ENCODE results near the gene SRGN. TPM values are rescaled to one million over a fixed set of nuclear protein-coding genes. Genes with fewer than 3 reads are reported as not detected.

Gene SRGN
- polyA plus RNA-seq, 3 donors, result 1,724 to 3,407 (median 1,859) TPM

- H3K4me1 ChIP-seq (ENCODE audit: control insufficient read depth in 1 of 2, insufficient read depth in 2 of 2, low read length in 2 of 2), result peaks cover 63 to 80% of the 10 kb centered on the region in 2 donors
- H3K27ac ChIP-seq (ENCODE audit: low read depth in 1 of 2, low read length in 2 of 2), result peak overlapping the region in 1 of 2 donors; percentile 44
- Mint-ChIP-seq H3K36me3 (peaks cover 3 to 4% of the 10 kb centered on the region in 2 donors), H3K4me3 (no peak overlapping the region), H3K4me1 (peaks cover 74% of the 10 kb centered on the region), H3K27ac (peak overlapping the region; percentile 14 to 100 (median 68)), H3K27me3 (ENCODE audit: low read depth in 3 of 3) (peaks cover 0 to 1% (median 0%) of the 10 kb centered on the region in 3 donors), H3K9me3 (no peaks in the 10 kb centered on the region)
- H3K9ac ChIP-seq (ENCODE audit: insufficient read depth, low read length, poor library complexity, severe bottlenecking), result no peak overlapping the region
- H3K36me3 ChIP-seq (replicated peaks in 1 of 2; ENCODE audit: control insufficient read depth in 1 of 2, insufficient read depth in 2 of 2, low read length in 2 of 2), result no peaks in the 10 kb centered on the region
- H4K20me1 ChIP-seq (ENCODE audit: insufficient read depth, low read length), result no peaks in the 10 kb centered on the region
- H3K4me2 ChIP-seq (replicated peaks; ENCODE audit: extremely low read depth, low read length, poor library complexity, severe bottlenecking), result no peak overlapping the region
- intact Hi-C loops (cut with micrococcal nuclease), result no loop called here
- peaks cover 81% of the 10 kb centered on the region for H3K79me2 ChIP-seq (ENCODE audit: insufficient read depth, low read length)
- TF ChIP-seq, protein P1, sequence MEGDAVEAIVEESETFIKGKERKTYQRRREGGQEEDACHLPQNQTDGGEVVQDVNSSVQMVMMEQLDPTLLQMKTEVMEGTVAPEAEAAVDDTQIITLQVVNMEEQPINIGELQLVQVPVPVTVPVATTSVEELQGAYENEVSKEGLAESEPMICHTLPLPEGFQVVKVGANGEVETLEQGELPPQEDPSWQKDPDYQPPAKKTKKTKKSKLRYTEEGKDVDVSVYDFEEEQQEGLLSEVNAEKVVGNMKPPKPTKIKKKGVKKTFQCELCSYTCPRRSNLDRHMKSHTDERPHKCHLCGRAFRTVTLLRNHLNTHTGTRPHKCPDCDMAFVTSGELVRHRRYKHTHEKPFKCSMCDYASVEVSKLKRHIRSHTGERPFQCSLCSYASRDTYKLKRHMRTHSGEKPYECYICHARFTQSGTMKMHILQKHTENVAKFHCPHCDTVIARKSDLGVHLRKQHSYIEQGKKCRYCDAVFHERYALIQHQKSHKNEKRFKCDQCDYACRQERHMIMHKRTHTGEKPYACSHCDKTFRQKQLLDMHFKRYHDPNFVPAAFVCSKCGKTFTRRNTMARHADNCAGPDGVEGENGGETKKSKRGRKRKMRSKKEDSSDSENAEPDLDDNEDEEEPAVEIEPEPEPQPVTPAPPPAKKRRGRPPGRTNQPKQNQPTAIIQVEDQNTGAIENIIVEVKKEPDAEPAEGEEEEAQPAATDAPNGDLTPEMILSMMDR (IDR thresholded peaks at IDR 0.05), result no peak
- H3K4me3 ChIP-seq (replicated peaks in 1 of 3; ENCODE audit: low read depth in 2 of 3, low read length in 3 of 3), result no peak overlapping the region
- 100% methylated on average over 1 of the region's 4 CpGs for WGBS (ENCODE audit: insufficient coverage)
- no peaks in the 10 kb centered on the region for H3K27me3 ChIP-seq (ENCODE audit: control insufficient read depth in 2 of 2, insufficient read depth in 2 of 2, low read length in 2 of 2)
- peak overlapping the region; percentile 53 for H2AFZ ChIP-seq (ENCODE audit: insufficient read depth, low read depth, low read length, poor library complexity, severe bottlenecking)
- no peak for DNase-seq
- H3K9me3 ChIP-seq (replicated peaks in 1 of 2; ENCODE audit: control insufficient read depth in 1 of 2, insufficient read depth in 1 of 2, low read length in 2 of 2), result no peaks in the 10 kb centered on the region
Observed at GRCh38 chr10:69070951-69071350, 17.0 kb upstream of the SRGN start.

GRCh38 chr10:69071610-69072009 is 16.3 kb upstream of the SRGN start:
- H3K27ac ChIP-seq (ENCODE audit: low read depth in 1 of 2, low read length in 2 of 2), result peak overlapping the region in 1 of 2 donors; percentile 6
- H3K4me2 ChIP-seq (replicated peaks; ENCODE audit: extremely low read depth, low read length, poor library complexity, severe bottlenecking), result no peak overlapping the region
- H3K36me3 Mint-ChIP-seq, result no peaks in the 10 kb centered on the region
- H2AFZ ChIP-seq (ENCODE audit: insufficient read depth, low read depth, low read length, poor library complexity, severe bottlenecking), result no peak overlapping the region
- H3K27me3 ChIP-seq (ENCODE audit: control insufficient read depth in 2 of 2, insufficient read depth in 2 of 2, low read length in 2 of 2), result no peaks in the 10 kb centered on the region
- TF ChIP-seq, protein P1 (IDR thresholded peaks at IDR 0.05), result no peak
- H3K27ac Mint-ChIP-seq, result peak overlapping the region in 5 of 7 donors; percentile 22 to 73 (median 41)
- no peak for DNase-seq
- peaks cover 0 to 1% (median 0%) of the 10 kb centered on the region in 3 donors for H3K27me3 Mint-ChIP-seq (ENCODE audit: low read depth in 3 of 3)
- intact Hi-C loops (cut with micrococcal nuclease), result no loop called here
- peaks cover 82% of the 10 kb centered on the region for H3K79me2 ChIP-seq (ENCODE audit: insufficient read depth, low read length)
- H3K4me3 Mint-ChIP-seq, result no peak overlapping the region
- 76% methylated on average over 3 of the region's 6 CpGs for WGBS (ENCODE audit: insufficient coverage)
- peaks cover 70% of the 10 kb centered on the region for H3K4me1 Mint-ChIP-seq
- no peaks in the 10 kb centered on the region for H3K36me3 ChIP-seq (replicated peaks in 1 of 2; ENCODE audit: control insufficient read depth in 1 of 2, insufficient read depth in 2 of 2, low read length in 2 of 2)
- no peak overlapping the region for H3K4me3 ChIP-seq (replicated peaks in 1 of 3; ENCODE audit: low read depth in 2 of 3, low read length in 3 of 3)
- no peak overlapping the region for H3K9ac ChIP-seq (ENCODE audit: insufficient read depth, low read length, poor library complexity, severe bottlenecking)
- H3K4me1 ChIP-seq (ENCODE audit: control insufficient read depth in 1 of 2, insufficient read depth in 2 of 2, low read length in 2 of 2), result peaks cover 59 to 79% of the 10 kb centered on the region in 2 donors
- no peaks in the 10 kb centered on the region for H4K20me1 ChIP-seq (ENCODE audit: insufficient read depth, low read length)
- H3K9me3 Mint-ChIP-seq, result no peaks in the 10 kb centered on the region
- no peaks in the 10 kb centered on the region for H3K9me3 ChIP-seq (replicated peaks in 1 of 2; ENCODE audit: control insufficient read depth in 1 of 2, insufficient read depth in 1 of 2, low read length in 2 of 2)

All from CD14-positive monocyte (primary cell).